GM18507 (cell line): ENCODE measurements around the gene VIPR2.
"Not testable (repeated sequence)": the region's sequence is repeated elsewhere in the genome, so short reads cannot be mapped to it uniquely, and the experiment has no call there.

Source experiments
- DNase-seq: peaks from one replicate; pipeline ENCODE4 v3.0.0; 2011; ENCODE audit warnings: low read depth; ENCODE audit not compliant: insufficient read length; ENCODE audit errors: extremely low spot score
- FAIRE-seq: peaks from 2 replicates; lab custom pipeline; 2011; peaks lifted over from hg19 to GRCh38; lab: Jason Lieb, UNC

VIPR2 gene

DNA sequence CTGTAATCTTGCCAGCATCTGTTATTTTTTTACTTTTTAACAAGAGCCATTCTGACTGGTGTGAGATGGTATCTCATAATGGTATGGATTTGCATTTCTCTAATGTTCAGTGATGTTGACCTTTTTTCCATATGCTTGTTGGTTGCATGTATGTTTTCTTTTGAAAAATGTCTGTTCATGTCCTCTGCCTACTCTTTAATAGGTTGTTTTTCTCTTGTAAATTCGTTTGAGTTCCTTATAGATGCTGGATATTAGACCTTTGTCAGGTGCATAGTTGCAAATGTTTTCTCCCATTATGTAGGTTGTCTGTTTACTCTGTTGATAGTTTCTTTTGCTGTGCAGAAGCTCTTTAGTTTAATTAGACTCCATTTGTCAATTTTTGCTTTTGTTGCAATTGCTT lies 20.9 kb downstream of the VIPR2 start:
- not testable (repeated sequence) for DNase-seq, FAIRE-seq

DNA sequence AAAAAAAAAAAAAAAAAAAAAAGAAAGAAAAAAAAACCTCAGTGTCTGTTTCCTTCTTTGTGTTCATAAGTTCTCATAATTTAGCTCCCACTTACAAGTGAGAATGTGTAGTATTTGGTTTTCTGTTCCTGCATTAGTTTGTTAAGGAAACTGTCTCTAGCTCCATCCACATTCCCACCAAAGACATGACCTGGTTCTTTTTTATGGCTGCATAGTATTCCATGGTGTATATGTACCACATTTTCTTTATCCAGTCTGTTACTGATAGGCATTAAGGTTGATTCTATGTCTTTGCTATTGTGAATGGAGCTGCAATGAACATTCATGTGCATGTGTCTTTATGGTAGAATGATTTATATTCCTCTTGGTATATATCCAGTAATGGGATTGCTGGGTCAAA lies 21.4 kb downstream of the VIPR2 start:
- DNase-seq, FAIRE-seq: not testable (repeated sequence)

- DNase-seq (no peak), FAIRE-seq (no peak)
Observed at GRCh38 chr7:159122276-159122675, 22.4 kb downstream of the VIPR2 start.

GRCh38 chr7:159121476-159121875 lies 23.2 kb downstream of the VIPR2 start:
- FAIRE-seq (no peak), DNase-seq (no peak)

DNA sequence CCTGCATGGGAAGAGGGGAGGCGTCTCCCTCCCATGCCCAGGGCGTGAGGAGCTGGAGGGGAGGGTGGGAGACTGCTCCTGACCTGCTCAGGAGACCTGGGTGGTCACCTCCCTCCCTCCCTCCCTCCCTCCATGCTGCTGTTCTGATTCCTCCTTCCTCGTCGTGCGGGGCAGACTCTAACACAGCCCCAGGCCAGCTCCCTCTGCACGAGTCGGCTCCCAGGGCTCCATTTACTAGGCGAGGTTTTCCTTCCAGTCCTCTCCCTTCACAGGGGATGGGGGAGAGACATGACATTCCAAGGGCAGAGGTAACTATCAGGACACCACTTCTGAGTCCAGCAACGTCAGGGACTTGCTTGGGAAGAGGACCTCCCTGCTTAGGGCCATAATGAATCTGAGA lies 23.6 kb downstream of the VIPR2 start:
- no peak for DNase-seq
- FAIRE-seq, result no peak

DNA sequence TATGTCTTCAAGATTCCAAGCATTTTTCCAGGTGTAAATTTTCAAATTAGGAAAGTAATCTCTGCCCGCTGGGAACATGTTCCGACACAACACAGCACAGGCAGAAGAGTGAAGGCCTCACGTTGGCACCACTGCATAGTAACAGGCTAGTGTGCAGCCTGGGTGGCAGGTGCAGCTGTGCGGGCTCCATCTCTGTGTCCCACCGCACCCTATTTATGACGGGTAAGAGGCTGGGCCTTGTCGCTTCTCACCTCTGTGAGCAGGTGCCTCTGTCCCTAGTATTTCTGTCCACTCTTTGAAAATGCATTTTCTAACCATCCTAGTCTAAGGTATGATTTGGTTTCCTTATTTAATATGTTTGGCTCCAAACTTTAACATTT lies 24.1 kb downstream of the VIPR2 start:
- FAIRE-seq, result no peak

GRCh38 chr7:159119851-159120539 lies 24.7 kb downstream of the VIPR2 start:
- no peak for DNase-seq
- FAIRE-seq, result no peak

More for the DNA sequence above, 24.1 kb downstream of the VIPR2 start:
- no peak for DNase-seq

- DNase-seq, result no peak
- no peak for FAIRE-seq
Observed at GRCh38 chr7:159119026-159119741, 25.5 kb downstream of the VIPR2 start.

DNA sequence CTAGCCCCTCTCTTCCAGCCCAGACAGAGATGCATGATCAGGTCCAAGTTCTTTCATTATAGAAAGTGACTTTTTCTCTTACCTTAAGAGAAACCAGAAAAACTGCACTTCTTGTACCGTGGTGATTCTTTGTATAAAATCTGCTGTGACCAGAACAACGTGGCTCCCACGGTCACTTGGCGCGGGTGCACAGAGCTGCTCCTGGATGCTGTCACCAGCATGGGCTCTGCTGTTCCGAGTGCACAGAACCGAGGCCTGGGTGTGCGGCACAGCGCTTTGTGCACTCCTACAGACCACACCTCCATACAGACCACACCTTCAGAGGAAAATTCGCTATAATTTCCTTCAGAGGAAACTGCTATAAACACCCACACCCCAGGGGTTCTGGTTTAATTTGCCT lies 26.0 kb downstream of the VIPR2 start:
- DNase-seq, result no peak
- no peak for FAIRE-seq

GRCh38 chr7:159118197-159118595 lies 26.5 kb downstream of the VIPR2 start:
- FAIRE-seq, result no peak
- no peak for DNase-seq

GRCh38 chr7:159117366-159118196 lies 27.1 kb downstream of the VIPR2 start:
- FAIRE-seq (no peak), DNase-seq (no peak)

DNA sequence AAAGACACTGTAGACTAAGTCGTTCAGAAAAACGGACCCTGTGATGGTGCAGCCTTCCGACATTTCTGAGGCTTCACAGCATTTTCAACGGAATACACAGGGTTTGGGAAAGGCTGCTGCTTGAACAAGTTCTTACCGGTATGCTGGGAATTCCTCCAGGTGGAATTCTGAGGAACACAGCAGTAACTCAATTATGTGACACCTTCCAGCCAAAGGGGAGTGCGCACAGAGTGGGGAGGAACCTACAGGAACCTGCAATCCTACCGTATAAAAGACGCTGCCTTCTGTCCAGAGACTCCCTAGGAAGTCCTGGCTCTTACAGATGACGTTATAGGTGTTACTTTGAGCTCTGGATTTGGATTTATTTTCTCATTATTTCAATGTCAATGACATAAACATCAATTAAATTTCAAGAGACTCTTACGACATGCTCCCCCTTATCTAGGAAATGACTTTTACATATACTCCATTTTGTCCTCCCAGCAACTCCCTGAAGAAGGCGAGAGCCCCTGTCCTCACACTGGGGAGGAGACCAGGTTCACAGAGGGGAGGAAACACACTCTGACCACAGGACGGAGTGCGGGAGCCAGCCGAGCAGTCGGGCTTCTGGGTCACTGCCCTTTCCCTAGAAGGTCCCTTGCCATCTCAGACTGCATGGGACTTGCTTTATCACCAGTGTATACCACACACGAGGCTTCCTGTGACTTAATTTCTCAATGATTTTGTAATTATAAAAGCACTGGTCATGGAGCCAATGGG lies 27.9 kb downstream of the VIPR2 start:
- DNase-seq, result no peak
- no peak for FAIRE-seq

GRCh38 chr7:159115601-159116501 lies 28.8 kb downstream of the VIPR2 start:
- DNase-seq, result no peak
- no peak for FAIRE-seq

- DNase-seq (no peak), FAIRE-seq (no peak)
Observed at GRCh38 chr7:159114981-159115380, 29.7 kb downstream of the VIPR2 start.

DNA sequence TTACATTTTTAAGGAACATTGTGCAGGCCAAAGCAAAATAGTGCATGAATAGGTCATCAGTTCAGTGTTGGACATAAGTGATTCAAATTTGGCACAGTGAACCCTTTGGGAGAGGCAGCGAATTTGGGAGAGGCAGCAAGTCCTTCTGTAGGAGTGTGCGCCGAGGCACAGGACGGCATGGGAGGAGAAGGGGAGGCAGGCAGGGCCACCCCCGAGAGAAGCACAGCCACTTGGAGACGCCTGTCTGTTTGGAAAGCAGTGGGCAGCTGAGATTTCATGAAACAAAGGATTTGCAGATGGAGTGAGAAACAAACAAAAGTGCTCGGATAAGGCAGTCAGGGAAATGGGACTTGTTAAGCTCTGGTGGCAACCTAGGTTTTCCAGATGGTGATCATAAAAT lies 30.6 kb downstream of the VIPR2 start:
- no peak for DNase-seq
- no peak for FAIRE-seq

DNA sequence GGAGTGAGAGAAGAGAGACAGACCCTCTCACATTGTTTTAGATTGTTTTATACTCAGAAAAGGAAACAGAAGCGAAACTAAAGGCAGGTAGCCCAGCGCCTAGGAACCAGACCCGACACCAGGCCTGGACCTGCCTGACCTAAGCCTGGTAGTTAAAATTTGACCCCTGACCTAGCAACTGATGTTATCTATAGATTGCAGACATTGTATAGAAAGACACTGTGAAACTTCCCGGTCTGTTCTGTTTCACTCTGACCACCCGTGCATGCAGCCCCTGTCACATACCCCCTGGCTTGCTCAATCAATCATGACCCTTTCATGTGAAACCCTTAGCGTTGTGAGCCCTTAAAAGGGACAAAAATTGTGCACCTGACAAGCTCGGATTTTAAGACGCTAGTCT lies 31.6 kb downstream of the VIPR2 start:
- DNase-seq (no peak), FAIRE-seq (no peak)

DNA sequence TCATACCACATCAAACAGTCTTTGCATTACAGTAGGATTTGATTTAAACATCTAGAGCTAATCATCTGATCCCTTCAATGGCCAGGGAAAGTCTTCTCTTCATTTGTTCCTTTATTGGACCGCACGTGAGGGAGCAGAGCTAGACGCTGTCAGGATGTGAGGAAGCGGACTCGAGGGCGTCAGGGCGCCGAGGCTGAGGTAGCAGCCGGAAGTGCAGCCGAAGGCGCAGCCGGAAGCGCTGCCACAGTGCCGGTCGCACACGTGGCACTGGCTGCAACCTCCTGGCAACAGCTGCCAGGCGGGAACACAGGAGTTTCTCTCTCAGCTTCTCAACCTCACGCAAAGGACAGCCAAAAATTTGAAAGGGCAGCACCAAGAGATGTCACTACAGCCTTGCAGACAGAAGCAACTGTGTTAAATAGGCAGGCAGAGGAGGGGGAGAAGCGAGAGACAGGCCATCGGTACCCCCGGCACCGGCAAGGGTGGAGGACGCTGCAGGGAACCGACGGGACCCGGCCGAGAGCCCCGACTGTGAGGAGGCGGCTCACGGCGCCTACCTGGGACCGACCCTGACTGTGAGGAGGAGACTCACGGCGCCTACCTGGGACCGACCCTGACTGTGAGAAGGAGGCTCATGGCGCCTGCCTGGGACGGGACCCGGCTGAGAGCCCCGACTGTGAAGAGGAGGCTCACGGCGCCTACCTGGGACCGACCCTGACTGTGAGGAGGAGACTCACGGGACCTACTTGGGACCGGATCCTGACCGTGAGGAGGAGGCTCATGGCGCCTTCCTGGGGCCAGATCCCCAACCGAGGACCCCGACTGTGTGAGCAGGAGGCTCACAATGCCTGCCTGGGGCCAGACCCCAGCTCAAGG lies 32.3 kb downstream of the VIPR2 start:
- DNase-seq, result no peak
- no peak for FAIRE-seq

GRCh38 chr7:159109653-159110035 lies 35.0 kb downstream of the VIPR2 start:
- FAIRE-seq, result no peak
- DNase-seq, result no peak
